CD4-positive, CD25-positive, alpha-beta regulatory T cell (primary cell): ENCODE measurements around the gene PDE6A. TPM values are rescaled to one million over a fixed set of nuclear protein-coding genes. Genes with fewer than 3 reads are reported as not detected.
"Not testable (repeated sequence)": the region's sequence is repeated elsewhere in the genome, so short reads cannot be mapped to it uniquely, and the experiment has no call there.

Source experiments
- ATAC-seq, 2 donors: fragments of 150-1000 bp; cut with Tn5 transposase; one replicate each; pipeline ENCODE4 v1.10.0; 2021; ENCODE audit warnings: low read depth in 2 of 2, moderate number of reproducible peaks in 2 of 2, moderate library complexity in 1 of 2
- DNase-seq, 3 donors: peaks; one replicate each; pipeline versions ENCODE4 v3.0.0 to v3.0.0-alpha.2; 2012 to 2022; ENCODE audit warnings: mixed read lengths in 1 of 3
- H3K27ac ChIP-seq: one replicate; pipeline ENCODE4 v1.7.0; 2013; ENCODE audit warnings: mild to moderate bottlenecking, low read length; ENCODE audit not compliant: insufficient read depth, poor library complexity, severe bottlenecking
- H3K27me3 ChIP-seq: one replicate; pipeline ENCODE4 v1.7.0; 2013; ENCODE audit warnings: low read length; ENCODE audit not compliant: control insufficient read depth, insufficient read depth
- H3K36me3 ChIP-seq: one replicate; pipeline ENCODE4 v1.7.0; 2013; ENCODE audit warnings: mild to moderate bottlenecking, low read length, moderate library complexity; ENCODE audit not compliant: control insufficient read depth, insufficient read depth
- H3K4me1 ChIP-seq: 2 replicates; pipeline ENCODE4 v1.7.0; 2013; ENCODE audit warnings: mild to moderate bottlenecking, low read length; ENCODE audit not compliant: insufficient read depth, control insufficient read depth, poor library complexity, severe bottlenecking
- H3K4me3 ChIP-seq: one replicate; pipeline ENCODE4 v1.7.0; 2013; ENCODE audit warnings: low read depth, mild to moderate bottlenecking, low read length, moderate library complexity
- H3K9me3 ChIP-seq, 2 experiments: 1 replicate in 1 of 2; 2 replicates in 1 of 2; pipeline ENCODE4 v1.7.0; 2013; ENCODE audit warnings: low read length in 2 of 2, mild to moderate bottlenecking in 1 of 2, moderate library complexity in 1 of 2; ENCODE audit not compliant: control insufficient read depth in 2 of 2
- H3K27ac Mint-ChIP-seq, 3 donors: one replicate each; pipeline ENCODE4 v1.8.0; 2020 to 2022; ENCODE audit warnings: mild to moderate bottlenecking in 3 of 3, mixed read lengths in 3 of 3, moderate library complexity in 2 of 3
- H3K27me3 Mint-ChIP-seq: one replicate; pipeline ENCODE4 v1.8.0; 2022; ENCODE audit warnings: mild to moderate bottlenecking, mixed read lengths
- H3K36me3 Mint-ChIP-seq: one replicate; pipeline ENCODE4 v1.8.0; 2020; ENCODE audit warnings: mixed read lengths
- H3K4me1 Mint-ChIP-seq, 4 donors: one replicate each; pipeline ENCODE4 v1.8.0; 2020 to 2022; ENCODE audit warnings: mixed read lengths in 4 of 4, mild to moderate bottlenecking in 1 of 4
- H3K4me3 Mint-ChIP-seq, 4 donors: one replicate each; pipeline ENCODE4 v1.8.0; 2020 to 2022; ENCODE audit warnings: mild to moderate bottlenecking in 4 of 4, mixed read lengths in 4 of 4, moderate library complexity in 3 of 4
- H3K9me3 Mint-ChIP-seq, 7 donors: one replicate each; pipeline ENCODE4 v1.8.0; 2020 to 2022; ENCODE audit warnings: mixed read lengths in 7 of 7, mild to moderate bottlenecking in 3 of 7, moderate library complexity in 2 of 7
- polyA plus RNA-seq, 4 donors: library from polyadenylated mRNA; unstranded; fragments of 300-500 nt; fragmentation: Illumina TruSeq; gene quantifications; one replicate each; pipeline ENCODE4 v1.2.3, GENCODE V29; 2021
- total RNA-seq: library from RNA; stranded (reverse); gene quantifications from one replicate; pipeline ENCODE4 v1.2.3, GENCODE V29; 2022

Gene PDE6A
- total and polyA plus RNA-seq, 5 donors from 2014 or later, result not detected

DNA sequence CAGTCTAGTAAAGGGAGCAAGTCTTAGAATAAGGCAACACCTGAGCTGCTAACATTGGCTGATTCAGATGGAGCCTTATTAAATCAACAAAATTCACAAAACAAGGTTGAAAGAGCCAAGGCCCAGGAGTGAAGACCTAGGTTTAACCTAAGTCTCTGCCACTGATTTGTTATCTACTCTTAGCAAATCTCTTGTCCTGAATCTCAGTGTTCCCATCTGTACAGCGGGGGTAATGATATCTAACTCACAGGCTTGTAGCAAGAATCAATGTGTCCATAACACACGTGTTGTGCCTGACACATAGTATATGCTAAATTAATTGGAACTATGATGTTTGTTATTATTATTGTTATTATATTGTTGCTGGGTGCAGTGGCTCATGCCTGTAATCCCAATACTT is 61.0 kb downstream of the PDE6A start:
- H3K4me1 ChIP-seq, result no peaks in the 10 kb centered on the region
- H3K4me3 Mint-ChIP-seq, result no peak overlapping the region
- H3K9me3 Mint-ChIP-seq, result peaks cover 0 to 5% (median 0%) of the 10 kb centered on the region in 7 donors

DNA sequence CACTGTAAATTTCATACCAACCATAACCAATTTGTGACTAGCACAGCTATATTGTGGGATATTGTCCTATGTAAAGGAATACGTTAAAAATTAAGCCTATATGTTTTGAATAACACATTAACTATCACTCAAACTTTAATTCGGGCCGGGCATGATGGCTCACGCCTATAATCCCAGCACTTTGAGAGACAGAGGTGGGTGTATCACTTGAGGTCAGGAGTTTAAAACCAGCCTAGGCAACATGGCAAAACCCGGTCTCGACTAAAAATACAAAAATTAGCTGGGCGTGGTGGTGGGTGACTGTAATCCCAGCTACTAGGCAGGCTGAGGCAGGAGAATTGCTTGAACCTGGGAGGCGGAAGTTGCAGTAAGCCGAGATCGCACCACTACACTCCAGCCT is 62.0 kb downstream of the PDE6A start:
- DNase-seq, H3K4me3 ChIP-seq, ATAC-seq, H3K9me3 ChIP-seq, H3K4me1 ChIP-seq, H3K36me3 Mint-ChIP-seq, H3K4me3 Mint-ChIP-seq, H3K9me3 Mint-ChIP-seq, H3K27ac ChIP-seq, H3K27ac Mint-ChIP-seq, H3K27me3 Mint-ChIP-seq, H3K36me3 ChIP-seq, H3K27me3 ChIP-seq, H3K4me1 Mint-ChIP-seq: not testable (repeated sequence)

More for the DNA sequence above, 61.0 kb downstream of the PDE6A start:
- Mint-ChIP-seq H3K27ac (no peak overlapping the region), H3K36me3 (no peaks in the 10 kb centered on the region), H3K27me3 (no peaks in the 10 kb centered on the region), H3K4me1 (no peaks in the 10 kb centered on the region)
- H3K9me3 ChIP-seq, result no peaks in the 10 kb centered on the region
- H3K27ac ChIP-seq, result no peak overlapping the region
- peaks cover 2% of the 10 kb centered on the region for H3K27me3 ChIP-seq
- no peak overlapping the region for H3K4me3 ChIP-seq
- ATAC-seq (no peak), DNase-seq (no peak)
- H3K36me3 ChIP-seq, result no peaks in the 10 kb centered on the region

DNA sequence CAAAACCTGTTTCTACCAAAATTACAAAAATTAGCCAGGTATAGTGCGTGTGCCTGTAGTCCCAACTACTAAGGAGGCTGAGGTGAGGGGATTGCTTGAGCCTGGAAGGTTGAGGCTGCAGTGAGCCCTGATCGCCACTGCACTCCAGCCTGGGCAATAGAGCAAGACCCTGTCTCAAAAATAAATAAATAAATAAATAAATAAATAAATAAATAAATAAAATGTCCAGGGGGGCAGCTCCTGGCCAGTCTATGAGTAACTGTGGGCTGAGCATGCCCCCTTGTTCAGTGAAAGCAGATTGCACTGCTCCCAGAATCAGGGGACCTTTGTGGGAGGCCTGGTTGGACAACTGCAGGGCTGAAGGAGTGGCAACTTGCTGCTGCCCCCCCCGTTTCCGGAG is 62.7 kb downstream of the PDE6A start:
- H3K27ac ChIP-seq, result no peak overlapping the region
- Mint-ChIP-seq H3K9me3 (peaks cover 0 to 5% (median 0%) of the 10 kb centered on the region in 7 donors), H3K27ac (no peak overlapping the region), H3K4me1 (no peaks in the 10 kb centered on the region), H3K4me3 (no peak overlapping the region), H3K27me3 (peaks cover 3% of the 10 kb centered on the region), H3K36me3 (no peaks in the 10 kb centered on the region)
- no peaks in the 10 kb centered on the region for H3K36me3 ChIP-seq
- no peak for DNase-seq
- no peak overlapping the region for H3K4me3 ChIP-seq
- peaks cover 2% of the 10 kb centered on the region for H3K27me3 ChIP-seq
- H3K9me3 ChIP-seq, result no peaks in the 10 kb centered on the region
- no peak for ATAC-seq
- no peaks in the 10 kb centered on the region for H3K4me1 ChIP-seq

DNA sequence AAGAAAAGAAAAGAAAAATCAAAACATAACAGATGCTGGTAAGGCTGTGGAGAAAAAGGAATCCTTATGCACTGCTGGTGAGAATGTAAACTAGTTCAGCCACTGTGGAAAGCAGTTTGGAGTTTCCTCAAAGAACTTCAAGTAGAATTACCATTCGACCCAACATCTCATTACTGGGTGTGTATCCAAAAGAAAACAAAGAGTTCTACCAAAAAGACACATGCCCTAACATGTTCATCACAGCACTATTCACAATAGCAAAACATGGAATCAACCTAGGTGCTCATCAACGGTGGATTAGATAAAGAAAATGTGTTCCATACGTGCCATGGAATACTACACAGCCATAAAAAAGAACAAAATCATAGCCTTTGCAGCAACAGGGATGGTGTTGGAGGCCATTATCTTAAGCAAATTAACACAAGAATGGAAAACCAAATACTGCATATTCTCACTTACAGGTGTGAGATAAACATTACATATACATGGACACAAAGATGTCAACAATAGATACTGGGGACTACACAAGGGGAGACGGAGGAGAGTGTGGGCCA is 63.4 kb downstream of the PDE6A start:
- no peaks in the 10 kb centered on the region for H3K4me1 Mint-ChIP-seq

DNA sequence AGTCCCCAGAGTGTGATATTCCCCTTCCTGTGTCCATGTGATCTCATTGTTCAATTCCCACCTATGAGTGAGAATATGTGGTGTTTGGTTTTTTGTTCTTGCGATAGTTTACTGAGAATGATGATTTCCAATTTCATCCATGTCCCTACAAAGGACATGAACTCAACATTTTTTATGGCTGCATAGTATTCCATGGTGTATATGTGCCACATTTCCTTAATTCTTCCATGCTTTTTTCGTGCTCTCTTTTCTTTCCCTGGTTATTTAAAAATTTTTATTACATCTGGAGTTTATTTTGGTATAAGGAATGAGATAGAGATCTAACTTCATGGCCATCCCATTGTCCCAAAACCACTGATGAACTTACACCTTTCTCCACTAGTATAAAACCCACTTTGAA is 65.0 kb downstream of the PDE6A start:
- not testable (repeated sequence) for H3K4me3 Mint-ChIP-seq, H3K9me3 Mint-ChIP-seq, H3K36me3 Mint-ChIP-seq

More for the DNA sequence above, 63.4 kb downstream of the PDE6A start:
- no peaks in the 10 kb centered on the region for H3K9me3 ChIP-seq
- H3K4me3 ChIP-seq, result no peak overlapping the region
- no peaks in the 10 kb centered on the region for H3K36me3 ChIP-seq
- Mint-ChIP-seq H3K9me3 (peaks cover 0 to 5% (median 0%) of the 10 kb centered on the region in 7 donors), H3K4me3 (no peak overlapping the region), H3K27ac (no peak overlapping the region), H3K36me3 (no peaks in the 10 kb centered on the region), H3K27me3 (peaks cover 9% of the 10 kb centered on the region)
- H3K27me3 ChIP-seq, result peaks cover 2% of the 10 kb centered on the region
- ATAC-seq (no peak), DNase-seq (no peak)
- no peak overlapping the region for H3K27ac ChIP-seq
- no peaks in the 10 kb centered on the region for H3K4me1 ChIP-seq

DNA sequence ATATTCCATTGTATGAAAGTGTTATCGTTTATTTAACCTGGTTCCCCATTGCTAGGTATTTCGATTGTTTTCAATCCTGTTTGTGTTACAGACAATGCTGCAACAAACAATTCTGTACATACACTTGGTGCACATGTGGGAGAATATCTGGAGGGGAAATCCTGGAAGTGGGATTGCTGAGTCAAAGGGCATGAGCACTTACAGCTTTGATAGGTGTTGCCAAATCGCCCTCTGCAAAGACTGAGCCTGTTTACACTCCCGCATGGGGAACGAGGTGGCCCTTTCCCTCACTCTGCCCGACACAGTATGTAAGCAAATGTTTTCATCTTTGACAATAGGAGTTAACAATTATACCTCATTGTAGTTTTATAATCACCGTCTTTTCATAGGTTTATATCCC is 66.2 kb downstream of the PDE6A start:
- Histone ChIP-seq H3K36me3 (no peaks in the 10 kb centered on the region), H3K4me1 (no peaks in the 10 kb centered on the region), H3K27ac (no peak overlapping the region), H3K27me3 (peaks cover 2% of the 10 kb centered on the region), H3K4me3 (no peak overlapping the region), H3K9me3 (no peaks in the 10 kb centered on the region)
- no peaks in the 10 kb centered on the region for H3K4me1 Mint-ChIP-seq
- H3K9me3 Mint-ChIP-seq, result peaks cover 0 to 5% (median 0%) of the 10 kb centered on the region in 7 donors
- H3K27ac Mint-ChIP-seq, result no peak overlapping the region
- peaks cover 13% of the 10 kb centered on the region for H3K27me3 Mint-ChIP-seq
- H3K36me3 Mint-ChIP-seq, result no peaks in the 10 kb centered on the region
- no peak for ATAC-seq
- H3K4me3 Mint-ChIP-seq, result no peak overlapping the region
- DNase-seq, result no peak

More for the DNA sequence above, 65.0 kb downstream of the PDE6A start:
- H3K27me3 Mint-ChIP-seq, result peaks cover 12% of the 10 kb centered on the region
- H3K4me3 ChIP-seq, H3K27ac Mint-ChIP-seq, H3K4me1 Mint-ChIP-seq, H3K27ac ChIP-seq, DNase-seq, H3K36me3 ChIP-seq, H3K9me3 ChIP-seq, H3K27me3 ChIP-seq, H3K4me1 ChIP-seq, ATAC-seq: not testable (repeated sequence)

DNA sequence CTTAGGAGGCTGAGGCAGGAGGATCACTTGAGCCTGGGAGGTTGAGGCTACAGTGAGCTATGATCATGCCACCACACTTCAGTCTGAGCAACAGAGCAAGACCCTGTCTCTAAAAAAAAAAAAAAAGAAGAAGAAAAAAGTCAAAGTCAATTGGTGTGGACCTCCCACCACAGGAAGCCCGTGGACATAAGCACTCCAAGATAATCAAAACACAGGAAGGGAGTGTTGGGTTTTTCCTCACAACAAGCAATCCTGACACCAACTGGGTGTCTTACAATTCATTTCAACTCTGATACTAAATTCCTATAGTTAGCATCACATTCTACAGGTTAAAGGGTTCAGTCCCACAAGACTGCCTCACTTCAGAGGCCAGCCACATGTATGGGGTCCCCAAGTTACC is 70.7 kb downstream of the PDE6A start:
- Mint-ChIP-seq H3K27ac (no peak overlapping the region), H3K4me1 (no peaks in the 10 kb centered on the region), H3K4me3 (no peak overlapping the region), H3K9me3 (peaks cover 0 to 2% (median 0%) of the 10 kb centered on the region in 7 donors), H3K36me3 (no peaks in the 10 kb centered on the region), H3K27me3 (peaks cover 13% of the 10 kb centered on the region)
- no peak for DNase-seq
- H3K36me3 ChIP-seq, result no peaks in the 10 kb centered on the region
- no peaks in the 10 kb centered on the region for H3K9me3 ChIP-seq
- no peak overlapping the region for H3K4me3 ChIP-seq
- ATAC-seq, result no peak
- H3K27me3 ChIP-seq, result no peaks in the 10 kb centered on the region
- H3K4me1 ChIP-seq, result no peaks in the 10 kb centered on the region
- H3K27ac ChIP-seq, result no peak overlapping the region

DNA sequence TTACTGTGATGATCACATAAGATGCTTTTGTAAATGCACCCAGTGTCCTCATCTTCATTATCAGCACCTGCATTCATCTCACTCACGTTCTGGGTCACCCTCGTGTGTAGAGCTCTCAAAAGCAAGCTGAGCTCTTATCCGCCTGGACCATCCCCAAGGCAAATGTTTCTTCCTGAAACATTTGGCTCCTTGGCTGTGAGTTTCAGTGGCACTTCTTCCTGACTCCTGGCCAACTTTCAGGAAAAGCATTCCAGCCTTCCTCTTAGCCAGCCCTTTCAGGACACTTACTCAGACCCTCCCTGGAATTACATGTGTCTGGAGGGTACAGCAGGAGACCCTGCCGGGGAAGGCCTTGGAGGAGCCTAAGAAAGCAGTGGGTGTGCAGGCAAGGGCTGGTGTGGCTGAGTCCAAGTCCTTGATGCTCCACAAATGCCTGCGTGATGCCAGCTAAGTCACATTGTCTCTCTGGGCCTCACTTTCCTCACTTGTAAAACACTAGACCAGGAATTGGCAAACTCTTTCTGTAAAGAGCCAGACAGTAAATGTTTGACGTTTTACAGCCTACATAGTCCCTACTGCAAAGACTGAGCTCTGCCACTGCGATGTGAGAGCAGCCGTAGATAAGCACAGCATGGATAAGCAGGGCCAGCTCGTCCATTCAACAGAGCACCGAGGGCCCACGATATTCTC is 72.1 kb downstream of the PDE6A start:
- no peak overlapping the region for H3K4me3 Mint-ChIP-seq
- no peaks in the 10 kb centered on the region for H3K36me3 ChIP-seq
- peaks cover 0 to 2% (median 0%) of the 10 kb centered on the region in 7 donors for H3K9me3 Mint-ChIP-seq
- H3K9me3 ChIP-seq, result no peaks in the 10 kb centered on the region
- H3K4me1 ChIP-seq, result no peaks in the 10 kb centered on the region
- no peak overlapping the region for H3K27ac Mint-ChIP-seq
- DNase-seq, result no peak
- no peaks in the 10 kb centered on the region for H3K36me3 Mint-ChIP-seq
- no peak overlapping the region for H3K4me3 ChIP-seq
- H3K27me3 ChIP-seq, result no peaks in the 10 kb centered on the region
- H3K27ac ChIP-seq, result no peak overlapping the region
- no peaks in the 10 kb centered on the region for H3K4me1 Mint-ChIP-seq
- no peak for ATAC-seq
- H3K27me3 Mint-ChIP-seq, result peaks cover 13% of the 10 kb centered on the region
